Left hindlimb (tissue), 1 donor: Measurements from ENCODE around the gene SHC1.

ENCODE experiments used
- DNase-seq: peaks from one replicate; pipeline ENCODE4 v3.0.0-alpha.2; 2018

Gene SHC1

GRCh38 chr1:154935749-154936554 is 34.6 kb downstream of the SHC1 start:
- DNase-seq, result no peak

DNA sequence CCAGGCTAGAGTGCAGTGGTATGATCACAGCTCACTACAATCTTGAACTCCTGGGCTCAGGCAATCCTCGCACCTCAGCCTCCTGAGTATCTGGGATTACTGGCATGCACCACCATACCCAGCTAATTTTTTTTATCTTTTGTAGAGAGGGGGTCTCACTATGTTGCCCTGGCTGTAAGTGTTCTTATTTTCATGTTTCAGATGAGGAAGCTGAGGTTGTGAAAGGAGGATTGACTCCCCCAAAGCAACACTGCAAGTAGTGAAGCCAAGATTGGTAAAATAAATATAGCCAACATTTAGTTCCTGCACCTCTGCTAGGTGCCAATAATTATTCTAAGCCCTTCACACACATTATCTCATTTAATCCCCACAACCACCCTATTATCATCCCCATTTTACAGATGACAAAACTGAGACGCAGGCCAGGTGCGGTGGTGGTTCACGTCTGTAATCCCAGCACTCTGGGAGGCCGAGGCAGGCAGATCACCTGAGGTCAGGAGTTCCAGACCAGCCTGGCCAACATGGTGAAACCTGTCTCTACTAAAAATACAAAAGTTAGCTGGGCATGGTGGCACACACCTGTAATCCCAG is 36.1 kb downstream of the SHC1 start:
- no peak for DNase-seq

DNA sequence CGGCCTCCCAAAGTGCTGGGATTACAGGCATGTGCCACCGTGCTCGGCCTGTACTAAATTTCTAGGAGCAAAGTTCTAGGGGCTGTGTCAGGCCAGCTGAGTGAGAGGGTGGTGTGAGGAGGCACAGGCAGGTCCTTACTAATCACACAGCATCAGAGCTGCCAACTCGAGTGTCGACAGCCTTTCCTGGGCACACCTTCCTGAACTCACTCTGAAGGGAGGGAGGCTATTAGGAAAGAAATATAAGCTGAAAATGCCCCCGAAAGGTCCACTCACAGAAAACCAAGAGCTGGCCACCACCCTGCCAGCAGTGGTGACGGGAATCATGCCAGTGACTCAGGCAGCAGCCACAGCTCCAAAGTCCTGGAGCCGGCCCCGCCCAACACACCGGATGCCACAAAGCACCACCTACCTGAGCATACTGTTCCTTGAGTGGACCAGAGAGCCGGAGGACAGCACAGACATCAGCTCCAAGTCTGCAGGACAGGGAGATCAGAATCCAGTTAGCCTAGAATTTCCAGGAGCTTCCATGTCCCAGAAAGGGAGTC is 38.5 kb downstream of the SHC1 start:
- no peak for DNase-seq

DNA sequence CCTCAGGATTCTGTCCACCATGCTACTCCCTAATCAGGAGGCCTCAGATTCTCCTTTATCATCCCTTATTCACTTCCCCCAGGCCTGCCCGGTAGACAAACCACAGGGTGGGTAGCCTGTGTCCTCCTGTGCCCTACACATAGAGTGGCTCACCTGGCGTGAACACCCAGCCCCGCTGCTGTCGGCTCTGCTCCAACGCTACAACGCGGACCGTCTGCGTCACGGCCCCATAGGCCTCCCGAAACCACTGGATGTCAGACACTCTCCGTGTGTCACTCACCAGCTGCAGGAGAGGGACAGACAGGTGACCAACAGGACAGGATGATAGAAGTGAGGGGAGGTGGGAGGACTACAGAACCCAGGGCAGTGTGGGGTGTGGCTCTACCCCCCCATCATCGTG is 44.3 kb downstream of the SHC1 start:
- no peak for DNase-seq

- DNase-seq, result no peak
Measured at GRCh38 chr1:154925335-154926170, 45.0 kb downstream of the SHC1 start.

DNA sequence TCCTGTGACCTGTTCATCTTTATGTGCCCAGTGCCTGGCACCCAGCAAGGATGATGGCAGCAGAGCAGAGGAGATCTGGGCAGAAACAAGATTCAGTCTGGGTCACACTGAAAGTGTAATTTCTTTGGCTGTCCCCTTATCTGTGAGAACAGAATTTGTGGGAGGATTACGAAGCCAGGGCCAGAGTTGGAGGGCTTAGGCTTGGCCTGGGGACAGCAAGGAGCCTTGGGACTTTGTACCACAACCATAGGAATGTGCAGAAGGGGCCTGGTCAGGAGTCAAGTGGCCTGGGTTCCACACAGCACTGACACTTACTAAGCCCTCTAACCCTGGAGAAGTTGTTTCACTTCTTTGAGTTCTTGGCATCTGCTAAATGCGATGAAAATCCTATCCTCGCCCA is 46.9 kb downstream of the SHC1 start:
- DNase-seq, result no peak

DNA sequence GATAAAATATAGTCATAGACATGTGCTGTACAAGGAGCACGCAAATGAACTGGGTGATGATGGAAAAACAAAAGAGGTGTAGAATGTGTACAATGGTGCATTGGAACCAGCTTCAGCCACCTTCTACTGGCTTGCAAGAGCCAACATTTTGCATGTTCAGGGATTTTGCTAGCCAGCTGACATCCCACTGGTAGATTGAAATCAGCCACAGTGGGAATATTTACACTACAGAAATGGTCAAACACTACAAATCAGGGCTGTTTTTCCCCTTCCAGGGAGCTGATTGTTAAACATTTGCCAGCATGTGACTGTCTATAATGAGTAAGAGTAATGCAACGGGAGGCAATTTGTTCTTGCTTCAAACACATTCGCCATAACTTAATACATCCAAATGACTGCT is 57.3 kb downstream of the SHC1 start:
- DNase-seq, result no peak

GRCh38 chr1:154912755-154913154 is 57.8 kb downstream of the SHC1 start:
- DNase-seq, result no peak
